ENCODE measurements around the gene METTL4.
"Not testable (repeated sequence)": the region's sequence is repeated elsewhere in the genome, so short reads cannot be mapped to it uniquely, and the experiment has no call there.

METTL4 gene

GRCh38 chr18:2564373-2564772 lies 6.9 kb downstream of the METTL4 start:
- no peak for DNase-seq (ENCODE audit: low spot score)

- DNase-seq (ENCODE audit: low spot score): no peak
These were observed 12.1 kb downstream of the METTL4 start for GRCh38 chr18:2559249-2559648.

- no peak for DNase-seq (ENCODE audit: low spot score)
These were observed 13.8 kb downstream of the METTL4 start for GRCh38 chr18:2557536-2557935.

- DNase-seq (ENCODE audit: low spot score): no peak
These were observed 15.4 kb downstream of the METTL4 start for GRCh38 chr18:2555895-2556294.

- no peak for DNase-seq (ENCODE audit: low spot score)
These were observed 16.6 kb downstream of the METTL4 start for GRCh38 chr18:2554696-2555095.

- no peak for DNase-seq (ENCODE audit: low spot score)
These were observed 19.9 kb downstream of the METTL4 start for GRCh38 chr18:2551425-2551824.

GRCh38 chr18:2549462-2549861 lies 21.8 kb downstream of the METTL4 start:
- no peak for DNase-seq (ENCODE audit: low spot score)

GRCh38 chr18:2547477-2548087 lies 23.7 kb downstream of the METTL4 start:
- DNase-seq (ENCODE audit: low spot score): peak; percentile 56

- DNase-seq (ENCODE audit: low spot score): no peak
These were observed 26.1 kb downstream of the METTL4 start for GRCh38 chr18:2545155-2545554.

- DNase-seq (ENCODE audit: low spot score): peak; percentile 55
These were observed 29.3 kb downstream of the METTL4 start for GRCh38 chr18:2541925-2542563.

GRCh38 chr18:2540575-2540974 lies 30.7 kb downstream of the METTL4 start:
- DNase-seq (ENCODE audit: low spot score): no peak

- DNase-seq (ENCODE audit: low spot score): no peak
These were observed 32.5 kb downstream of the METTL4 start for GRCh38 chr18:2538844-2539243.

GRCh38 chr18:2538236-2538635 lies 33.1 kb downstream of the METTL4 start:
- no peak for DNase-seq (ENCODE audit: low spot score)

- DNase-seq (ENCODE audit: low spot score): no peak
These were observed 34.0 kb downstream of the METTL4 start for GRCh38 chr18:2537296-2537695.

- no peak for DNase-seq (ENCODE audit: low spot score)
These were observed 34.8 kb downstream of the METTL4 start for GRCh38 chr18:2536493-2536892.

GRCh38 chr18:2536063-2536462 lies 35.2 kb downstream of the METTL4 start:
- no peak for DNase-seq (ENCODE audit: low spot score)

- peak; percentile 12 for DNase-seq (ENCODE audit: low spot score)
These were observed 35.8 kb downstream of the METTL4 start for GRCh38 chr18:2535419-2535910.

- peak; percentile 59 for DNase-seq (ENCODE audit: low spot score)
These were observed 36.4 kb downstream of the METTL4 start for GRCh38 chr18:2534906-2535305.

- DNase-seq (ENCODE audit: low spot score): no peak
These were observed 38.5 kb downstream of the METTL4 start for GRCh38 chr18:2532797-2533196.

- no peak for DNase-seq (ENCODE audit: low spot score)
These were observed 39.6 kb downstream of the METTL4 start for GRCh38 chr18:2531751-2532150.

- peak; percentile 91 for DNase-seq (ENCODE audit: low spot score)
These were observed 42.2 kb downstream of the METTL4 start for GRCh38 chr18:2529154-2529553.

GRCh38 chr18:2526329-2526728 lies 45.0 kb downstream of the METTL4 start:
- no peak for DNase-seq (ENCODE audit: low spot score)

- DNase-seq (ENCODE audit: low spot score): not testable (repeated sequence)
These were observed 46.5 kb downstream of the METTL4 start for GRCh38 chr18:2524794-2525198.

GRCh38 chr18:2522112-2522511 lies 49.2 kb downstream of the METTL4 start:
- no peak for DNase-seq (ENCODE audit: low spot score)
